Stimulated activated CD8-positive, alpha-beta memory T cell treated with anti-CD3 and anti-CD28 coated beads, Interleukin-15, amount 100 ng/mL, for 24 hours (primary cell): ENCODE measurements around the gene PRSS1.
"Not testable (repeated sequence)": the region's sequence is repeated elsewhere in the genome, so short reads cannot be mapped to it uniquely, and the experiment has no call there.

Experiments used
- DNase-seq: peaks from one replicate; pipeline ENCODE4 v3.0.0-alpha.2; 2020; ENCODE audit warnings: low read depth

The PRSS1 gene

GRCh38 chr7:142773937-142774744, 24.9 kb downstream of the PRSS1 start:
- no peak for DNase-seq

GRCh38 chr7:142774826-142775225, 25.6 kb downstream of the PRSS1 start:
- DNase-seq = no peak

GRCh38 chr7:142775351-142776115, 26.3 kb downstream of the PRSS1 start:
- not testable (repeated sequence) for DNase-seq

- DNase-seq = no peak
Measured at GRCh38 chr7:142776206-142776844, 27.1 kb downstream of the PRSS1 start.

GRCh38 chr7:142776845-142777225, 27.6 kb downstream of the PRSS1 start:
- not testable (repeated sequence) for DNase-seq

- no peak for DNase-seq
Measured at GRCh38 chr7:142777318-142777717, 28.0 kb downstream of the PRSS1 start.

- no peak for DNase-seq
Measured at GRCh38 chr7:142782922-142783900, 33.9 kb downstream of the PRSS1 start.

DNA sequence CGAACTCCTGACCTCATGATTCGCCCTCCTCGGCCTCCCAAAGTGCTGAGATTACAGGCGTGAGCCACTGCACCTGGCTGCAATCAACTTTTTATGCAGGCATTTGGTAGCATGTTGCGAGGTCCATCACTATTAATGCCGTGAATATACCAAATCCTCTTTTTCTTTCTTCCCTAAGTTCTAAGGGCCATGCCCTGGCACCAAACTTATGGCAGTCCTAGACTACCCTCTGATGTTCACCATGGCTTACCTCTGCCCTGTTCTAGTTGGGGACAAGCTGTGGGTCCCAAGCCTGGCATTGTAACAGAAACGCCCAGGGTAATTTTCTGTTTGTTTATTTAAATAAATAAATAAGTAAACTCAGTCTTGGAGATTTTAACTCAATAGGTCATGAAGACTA, 34.8 kb downstream of the PRSS1 start:
- DNase-seq = no peak

DNA sequence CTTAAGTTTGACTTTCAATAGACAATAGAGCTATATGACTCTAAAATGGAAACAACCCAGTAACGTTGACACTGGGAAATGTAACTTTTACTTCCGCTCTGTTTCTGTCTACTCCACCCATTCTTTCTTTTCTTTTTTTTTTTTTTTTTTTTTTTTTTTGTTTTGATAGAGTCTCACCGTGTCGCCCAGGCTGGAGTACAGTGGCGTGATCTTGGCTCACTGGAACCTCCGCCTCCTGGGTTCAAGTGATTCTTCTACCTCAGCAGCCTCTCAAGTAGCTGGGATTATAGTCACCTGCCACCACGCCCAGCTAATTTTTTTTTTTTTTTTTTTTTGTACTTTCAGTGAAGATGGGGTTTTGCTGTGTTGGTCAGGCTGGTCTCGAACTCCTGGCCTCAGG, 35.4 kb downstream of the PRSS1 start:
- DNase-seq = no peak

- no peak for DNase-seq
Measured at GRCh38 chr7:142785841-142786250, 36.6 kb downstream of the PRSS1 start.

- no peak for DNase-seq
Measured at GRCh38 chr7:142787034-142787768, 37.9 kb downstream of the PRSS1 start.

- no peak for DNase-seq
Measured at GRCh38 chr7:142787783-142788182, 38.5 kb downstream of the PRSS1 start.

DNA sequence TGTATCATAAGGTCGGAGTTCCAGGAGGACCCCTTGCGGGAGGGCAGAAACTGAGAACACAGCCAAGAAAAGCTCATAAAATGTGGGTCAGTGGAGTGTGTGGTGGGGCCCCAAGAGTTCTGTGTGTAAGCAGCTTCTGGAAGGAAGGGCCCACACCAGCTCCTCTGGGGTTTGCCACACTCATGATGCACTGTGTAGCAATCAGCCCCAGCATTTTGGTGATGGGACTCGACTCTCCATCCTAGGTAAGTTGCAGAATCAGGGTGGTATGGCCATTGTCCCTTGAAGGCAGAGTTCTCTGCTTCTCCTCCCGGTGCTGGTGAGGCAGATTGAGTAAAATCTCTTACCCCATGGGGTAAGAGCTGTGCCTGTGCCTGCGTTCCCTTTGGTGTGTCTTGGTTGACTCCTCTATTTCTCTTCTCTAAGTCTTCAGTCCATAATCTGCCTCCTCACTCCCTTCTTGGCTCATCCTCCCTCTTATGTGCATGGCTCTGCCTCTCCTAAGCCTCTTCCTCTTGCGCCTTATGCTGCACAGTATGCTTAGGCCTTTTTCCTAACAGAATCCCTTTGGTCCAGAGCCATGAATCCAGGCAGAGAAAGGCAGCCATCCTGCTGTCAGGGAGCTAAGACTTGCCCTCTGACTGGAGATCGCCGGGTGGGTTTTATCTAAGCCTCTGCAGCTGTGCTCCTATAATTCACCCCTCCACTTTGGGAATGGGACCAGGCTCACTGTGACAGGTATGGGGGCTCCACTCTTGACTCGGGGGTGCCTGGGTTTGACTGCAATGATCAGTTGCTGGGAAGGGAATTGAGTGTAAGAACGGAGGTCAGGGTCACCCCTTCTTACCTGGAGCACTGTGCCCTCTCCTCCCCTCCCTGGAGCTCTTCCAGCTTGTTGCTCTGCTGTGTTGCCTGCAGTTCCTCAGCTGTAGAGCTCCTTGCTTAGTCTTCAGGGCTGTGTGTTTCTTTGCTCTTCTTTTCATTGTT, 39.3 kb downstream of the PRSS1 start:
- DNase-seq = no peak

DNA sequence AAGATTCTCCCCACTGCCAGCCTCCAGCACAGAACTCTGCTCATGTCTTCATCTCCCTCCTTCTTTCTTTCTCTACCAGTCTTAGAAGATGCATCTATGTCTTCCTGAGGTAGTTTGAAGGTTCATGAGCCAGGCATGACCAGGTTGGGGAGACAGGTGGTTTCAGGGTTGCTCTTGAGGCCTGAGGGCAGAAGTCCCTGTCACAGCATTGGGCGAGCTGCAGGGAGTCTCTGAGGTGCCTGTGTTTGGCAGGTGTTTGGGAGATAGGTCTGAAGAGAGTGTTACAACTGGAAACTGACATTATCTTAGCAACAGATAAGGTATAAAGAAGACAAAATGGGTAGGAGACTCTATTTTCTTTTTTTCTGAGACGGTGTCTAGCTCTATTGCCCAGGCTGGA, 40.2 kb downstream of the PRSS1 start:
- no peak for DNase-seq

DNA sequence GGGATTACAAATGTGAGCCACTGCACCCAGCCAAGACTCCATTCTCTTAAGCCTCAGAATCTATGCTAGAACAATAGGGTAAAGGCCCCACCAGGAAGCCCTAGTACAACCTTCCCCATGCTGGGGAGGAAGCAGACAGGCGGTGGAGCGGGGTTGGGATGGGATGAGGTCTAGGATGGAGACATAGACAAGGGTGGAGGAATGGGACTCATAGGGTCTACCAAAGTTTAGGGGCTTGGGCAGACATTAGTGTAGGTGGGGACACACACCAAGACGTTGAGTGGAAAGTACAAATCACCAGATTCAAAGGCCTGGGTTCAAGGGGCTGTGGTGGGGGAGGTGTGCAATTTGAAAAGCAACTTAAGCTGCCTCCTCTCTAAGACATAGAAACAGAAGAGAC, 40.8 kb downstream of the PRSS1 start:
- DNase-seq = no peak

DNA sequence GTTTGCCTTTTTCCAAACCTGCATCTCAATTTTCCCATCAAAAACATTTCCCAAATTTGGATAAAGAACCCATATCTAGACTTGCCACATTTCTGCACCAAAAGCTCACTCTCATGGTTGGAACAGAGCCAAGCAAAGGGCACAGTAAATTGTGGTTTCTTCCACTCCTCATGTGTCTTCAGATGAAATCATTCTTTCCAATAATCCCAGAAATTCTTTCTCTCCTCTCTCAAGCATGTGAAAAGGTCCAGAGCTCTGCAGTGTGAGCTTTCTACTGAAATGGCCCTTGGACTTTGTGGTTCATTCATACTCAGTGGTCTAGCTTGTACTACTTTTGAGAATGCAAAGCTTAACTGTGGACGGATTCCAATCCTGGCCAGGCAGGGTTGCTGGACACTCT, 41.3 kb downstream of the PRSS1 start:
- DNase-seq = no peak

DNA sequence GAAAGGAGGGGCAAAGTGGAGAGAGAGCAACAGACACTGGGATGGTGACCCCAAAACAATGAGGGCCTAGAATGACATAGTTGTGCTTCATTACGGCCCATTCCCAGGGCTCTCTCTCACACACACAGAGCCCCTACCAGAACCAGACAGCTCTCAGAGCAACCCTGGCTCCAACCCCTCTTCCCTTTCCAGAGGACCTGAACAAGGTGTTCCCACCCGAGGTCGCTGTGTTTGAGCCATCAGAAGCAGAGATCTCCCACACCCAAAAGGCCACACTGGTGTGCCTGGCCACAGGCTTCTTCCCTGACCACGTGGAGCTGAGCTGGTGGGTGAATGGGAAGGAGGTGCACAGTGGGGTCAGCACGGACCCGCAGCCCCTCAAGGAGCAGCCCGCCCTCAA, 42.2 kb downstream of the PRSS1 start:
- DNase-seq = no peak

- DNase-seq = no peak
Measured at GRCh38 chr7:142792129-142792528, 42.9 kb downstream of the PRSS1 start.

DNA sequence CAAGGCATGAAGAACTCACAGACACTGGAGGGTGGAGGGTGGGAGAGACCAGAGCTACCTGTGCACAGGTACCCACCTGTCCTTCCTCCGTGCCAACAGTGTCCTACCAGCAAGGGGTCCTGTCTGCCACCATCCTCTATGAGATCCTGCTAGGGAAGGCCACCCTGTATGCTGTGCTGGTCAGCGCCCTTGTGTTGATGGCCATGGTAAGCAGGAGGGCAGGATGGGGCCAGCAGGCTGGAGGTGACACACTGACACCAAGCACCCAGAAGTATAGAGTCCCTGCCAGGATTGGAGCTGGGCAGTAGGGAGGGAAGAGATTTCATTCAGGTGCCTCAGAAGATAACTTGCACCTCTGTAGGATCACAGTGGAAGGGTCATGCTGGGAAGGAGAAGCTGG, 43.3 kb downstream of the PRSS1 start:
- no peak for DNase-seq

DNA sequence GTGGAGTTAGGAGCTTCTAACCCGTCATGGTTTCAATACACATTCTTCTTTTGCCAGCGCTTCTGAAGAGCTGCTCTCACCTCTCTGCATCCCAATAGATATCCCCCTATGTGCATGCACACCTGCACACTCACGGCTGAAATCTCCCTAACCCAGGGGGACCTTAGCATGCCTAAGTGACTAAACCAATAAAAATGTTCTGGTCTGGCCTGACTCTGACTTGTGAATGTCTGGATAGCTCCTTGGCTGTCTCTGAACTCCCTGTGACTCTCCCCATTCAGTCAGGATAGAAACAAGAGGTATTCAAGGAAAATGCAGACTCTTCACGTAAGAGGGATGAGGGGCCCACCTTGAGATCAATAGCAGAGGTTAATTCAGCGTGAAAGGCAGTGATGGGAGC, 43.9 kb downstream of the PRSS1 start:
- DNase-seq = no peak
